ENCODE results near the gene SEZ6L2. TPM values are rescaled to one million over a fixed set of nuclear protein-coding genes. Genes with fewer than 3 reads are reported as not detected.

The SEZ6L2 gene
- polyA plus RNA-seq, 1 experiment: 19.3 TPM

DNA sequence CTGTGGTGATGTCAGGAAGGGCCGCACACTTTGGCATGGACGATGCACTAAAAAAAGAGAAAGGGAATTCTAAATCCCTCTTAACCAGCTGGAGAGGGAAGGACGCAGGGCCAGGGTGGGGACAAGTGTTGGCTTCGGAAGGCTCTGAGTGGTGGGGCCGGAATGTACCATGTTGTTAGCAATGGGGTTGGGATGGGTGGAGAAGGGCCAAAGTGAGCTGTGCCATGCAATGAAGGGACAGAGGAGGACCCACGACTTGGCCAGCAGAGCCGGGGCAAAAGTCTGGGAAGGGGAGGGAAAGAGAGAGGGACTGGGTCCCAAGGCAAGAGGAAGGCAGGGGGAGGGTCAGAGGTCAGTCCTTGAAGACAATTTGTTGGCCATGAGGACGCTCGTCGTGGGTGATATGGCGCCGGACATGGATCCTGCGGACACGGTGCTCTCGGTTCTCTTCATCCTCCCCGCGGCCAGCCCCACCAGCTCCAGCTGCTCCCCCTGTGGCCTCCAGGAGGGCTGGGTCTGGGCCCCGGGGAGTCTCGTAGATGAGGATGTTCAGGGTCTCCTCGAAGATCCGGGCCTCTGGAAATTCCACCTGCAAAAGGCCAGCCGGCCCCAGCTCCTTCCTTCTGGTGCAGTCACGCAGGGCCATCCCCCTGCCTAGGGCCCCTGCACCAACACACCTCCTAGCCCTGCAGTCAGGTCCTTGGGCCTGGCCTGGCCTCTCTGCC, 7.3 kb upstream of the SEZ6L2 start:
- H3K27me3 ChIP-seq (ENCODE audit: control insufficient read depth, insufficient read depth, low read length): no peaks in the 10 kb centered on the region
- TF ChIP-seq, protein P1, sequence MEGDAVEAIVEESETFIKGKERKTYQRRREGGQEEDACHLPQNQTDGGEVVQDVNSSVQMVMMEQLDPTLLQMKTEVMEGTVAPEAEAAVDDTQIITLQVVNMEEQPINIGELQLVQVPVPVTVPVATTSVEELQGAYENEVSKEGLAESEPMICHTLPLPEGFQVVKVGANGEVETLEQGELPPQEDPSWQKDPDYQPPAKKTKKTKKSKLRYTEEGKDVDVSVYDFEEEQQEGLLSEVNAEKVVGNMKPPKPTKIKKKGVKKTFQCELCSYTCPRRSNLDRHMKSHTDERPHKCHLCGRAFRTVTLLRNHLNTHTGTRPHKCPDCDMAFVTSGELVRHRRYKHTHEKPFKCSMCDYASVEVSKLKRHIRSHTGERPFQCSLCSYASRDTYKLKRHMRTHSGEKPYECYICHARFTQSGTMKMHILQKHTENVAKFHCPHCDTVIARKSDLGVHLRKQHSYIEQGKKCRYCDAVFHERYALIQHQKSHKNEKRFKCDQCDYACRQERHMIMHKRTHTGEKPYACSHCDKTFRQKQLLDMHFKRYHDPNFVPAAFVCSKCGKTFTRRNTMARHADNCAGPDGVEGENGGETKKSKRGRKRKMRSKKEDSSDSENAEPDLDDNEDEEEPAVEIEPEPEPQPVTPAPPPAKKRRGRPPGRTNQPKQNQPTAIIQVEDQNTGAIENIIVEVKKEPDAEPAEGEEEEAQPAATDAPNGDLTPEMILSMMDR (IDR thresholded peaks at IDR 0.05; ENCODE audit: insufficient read depth, low read depth, low read length): no peak
- CTCF ChIA-PET: interaction anchor here (1.1 to 1.3 kb wide), 2 partner anchors 9 to 66 kb away, joined by 3 to 5 read pairs; no protein-coding TSS in a partner anchor
- POLR2A ChIA-PET: no interaction called here
- DNase-seq (ENCODE audit: low read depth): no peak
- peaks cover 1% of the 10 kb centered on the region; the same call in 1 of the 2 replicates for H3K36me3 ChIP-seq (ENCODE audit: control insufficient read depth, insufficient read depth, low read length)
- H3K4me3 ChIP-seq (ENCODE audit: low read depth, low read length): no peak overlapping the region

DNA sequence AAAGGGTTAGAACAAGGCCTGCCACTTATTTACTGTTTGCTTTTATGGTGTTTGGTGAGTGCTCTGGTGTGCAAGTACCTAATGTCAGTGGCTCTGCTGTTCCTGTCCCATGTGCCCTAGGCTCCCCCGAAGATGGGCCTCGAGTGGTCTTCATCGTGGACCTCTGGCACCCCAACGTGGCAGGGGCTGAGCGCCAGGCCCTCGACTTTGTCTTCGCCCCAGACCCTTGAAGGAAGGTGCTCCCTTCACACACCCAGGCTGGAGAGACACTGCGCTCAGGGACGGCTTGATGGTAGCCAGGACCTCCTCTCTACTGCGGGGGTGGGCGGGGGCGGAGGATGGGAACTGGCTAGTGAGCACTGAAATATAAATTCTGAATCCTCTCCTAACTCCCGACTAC, 6.3 kb upstream of the SEZ6L2 start:
- Histone ChIP-seq H3K36me3 (ENCODE audit: control insufficient read depth, insufficient read depth, low read length) (peaks cover 1% of the 10 kb centered on the region; the same call in 1 of the 2 replicates), H3K4me3 (ENCODE audit: low read depth, low read length) (no peak overlapping the region), H3K27me3 (ENCODE audit: control insufficient read depth, insufficient read depth, low read length) (no peaks in the 10 kb centered on the region)
- ChIA-PET POLR2A (no interaction called here), CTCF (no interaction called here)
- TF ChIP-seq, protein P1 (IDR thresholded peaks at IDR 0.05; ENCODE audit: insufficient read depth, low read depth, low read length): no peak
- no peak for DNase-seq (ENCODE audit: low read depth)

DNA sequence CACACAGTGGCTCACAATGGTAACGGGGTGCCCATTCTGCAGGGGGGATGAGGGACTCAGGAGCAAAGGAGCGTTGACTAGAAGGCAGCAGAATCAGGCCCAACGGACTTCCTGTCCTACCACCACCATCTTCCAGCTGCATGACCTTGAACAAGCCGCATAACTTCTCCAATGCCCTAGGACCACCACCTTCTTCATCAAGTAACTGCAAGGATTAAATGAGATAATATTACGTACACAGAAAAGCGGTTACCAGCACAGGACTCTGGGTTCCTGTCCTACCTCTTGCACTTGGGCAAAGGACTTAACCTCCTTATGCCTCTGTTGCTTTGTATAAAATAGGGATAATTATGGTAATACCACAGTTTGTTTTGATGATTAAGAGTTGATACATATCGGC, 5.6 kb upstream of the SEZ6L2 start:
- TF ChIP-seq, protein P1 (IDR thresholded peaks at IDR 0.05; ENCODE audit: insufficient read depth, low read depth, low read length): no peak
- H3K4me3 ChIP-seq (ENCODE audit: low read depth, low read length): no peak overlapping the region
- POLR2A ChIA-PET: no interaction called here
- DNase-seq (ENCODE audit: low read depth): no peak
- CTCF ChIA-PET: no interaction called here
- peaks cover 1% of the 10 kb centered on the region; the same call in 1 of the 2 replicates for H3K36me3 ChIP-seq (ENCODE audit: control insufficient read depth, insufficient read depth, low read length)
- H3K27me3 ChIP-seq (ENCODE audit: control insufficient read depth, insufficient read depth, low read length): no peaks in the 10 kb centered on the region

DNA sequence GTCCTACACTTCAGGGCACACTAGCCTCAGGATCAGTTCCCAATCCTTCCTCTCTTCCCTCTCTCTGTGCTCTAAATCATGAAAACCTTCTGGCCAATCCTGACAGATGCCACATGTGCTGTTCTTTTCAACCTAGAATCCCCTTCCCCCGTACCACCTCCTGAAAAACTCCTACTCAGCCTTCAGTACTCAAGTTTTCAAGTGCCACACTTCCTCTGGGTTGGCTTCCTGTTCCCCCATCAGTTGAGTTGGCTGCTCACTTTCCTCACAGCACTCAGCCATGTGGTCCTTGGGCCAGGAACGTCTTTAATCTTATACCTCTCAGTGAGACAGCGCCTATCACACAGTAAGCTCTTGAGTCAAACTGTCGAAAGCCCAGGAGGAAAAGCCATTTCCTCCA, 4.2 kb upstream of the SEZ6L2 start:
- no peak for DNase-seq (ENCODE audit: low read depth)
- ChIA-PET CTCF (no interaction called here), POLR2A (no interaction called here)
- Histone ChIP-seq H3K36me3 (ENCODE audit: control insufficient read depth, insufficient read depth, low read length) (peaks cover 1% of the 10 kb centered on the region; the same call in 1 of the 2 replicates), H3K27me3 (ENCODE audit: control insufficient read depth, insufficient read depth, low read length) (no peaks in the 10 kb centered on the region; the same call in 1 of the 2 replicates), H3K4me3 (ENCODE audit: low read depth, low read length) (no peak overlapping the region)
- TF ChIP-seq, protein P1 (IDR thresholded peaks at IDR 0.05; ENCODE audit: insufficient read depth, low read depth, low read length): no peak

DNA sequence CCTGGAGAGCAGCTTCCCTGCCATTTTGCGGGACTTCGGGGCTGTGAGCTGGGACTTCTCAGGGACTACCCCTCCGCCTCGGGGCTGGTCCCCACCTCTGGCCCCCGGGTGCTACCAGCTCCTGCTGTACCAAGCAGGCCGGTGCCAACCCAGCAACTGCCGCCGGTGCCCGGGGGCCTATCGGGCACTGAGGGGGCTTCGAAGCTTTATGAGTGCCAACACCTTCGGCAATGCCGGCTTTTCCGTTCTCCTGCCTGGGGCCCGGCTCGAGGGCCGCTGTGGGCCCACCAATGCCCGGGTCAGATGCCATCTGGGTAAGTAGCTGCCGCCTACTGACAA, 2.2 kb upstream of the SEZ6L2 start:
- POLR2A ChIA-PET: no interaction called here
- TF ChIP-seq, protein P1 (IDR thresholded peaks at IDR 0.05; ENCODE audit: insufficient read depth, low read depth, low read length): no peak
- H3K36me3 ChIP-seq (ENCODE audit: control insufficient read depth, insufficient read depth, low read length): peaks cover 1% of the 10 kb centered on the region; the same call in 1 of the 2 replicates
- peaks cover 2% of the 10 kb centered on the region for H3K27me3 ChIP-seq (ENCODE audit: control insufficient read depth, insufficient read depth, low read length)
- peak overlapping the region; percentile 84 for H3K4me3 ChIP-seq (ENCODE audit: low read depth, low read length)
- no peak for DNase-seq (ENCODE audit: low read depth)
- CTCF ChIA-PET: interaction anchor here (0.6 to 1.6 kb wide), 4 partner anchors 24 to 107 kb away, joined by 3 to 4 read pairs (median 3); partner anchors contain the start of gene KCTD13
